ENCODE measurements around the gene MYO18A.
A peak's percentile ranks its signal among the peaks of the same experiment; 100 is the strongest.
"Not testable (repeated sequence)": the region's sequence is repeated elsewhere in the genome, so short reads cannot be mapped to it uniquely, and the experiment has no call there.

MYO18A gene

GRCh38 chr17:29180034-29180787, at the start of gene MYO18A:
Gene MYO18A, minus strand, starts transcription at chr17:29180398. Its CDS starts 13,458 bp downstream, at chr17:29166940.
- peak; percentile 63 to 76 for DNase-seq (ENCODE audit: low read depth in 1 of 2, low spot score in 1 of 2)

DNA sequence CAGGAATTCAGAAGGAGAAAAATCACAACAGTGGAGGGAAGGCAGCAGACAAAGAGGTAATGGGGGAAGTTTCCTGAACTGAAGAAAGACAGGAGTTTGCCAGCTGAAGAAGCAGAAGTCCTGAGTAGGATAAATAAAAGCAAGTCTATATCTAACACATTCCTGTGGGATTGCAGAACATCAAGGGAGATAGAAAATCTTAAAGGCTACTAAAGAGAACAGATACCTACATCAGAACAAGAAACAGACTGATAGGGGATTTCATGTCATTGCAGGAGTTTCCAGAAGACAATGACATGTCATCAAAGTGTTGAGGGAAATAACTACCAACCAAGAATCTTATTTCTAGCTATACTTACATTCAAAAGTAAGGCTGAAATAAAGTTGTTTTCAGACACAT, 45.2 kb upstream of the MYO18A start:
- DNase-seq (ENCODE audit: low read depth in 1 of 2, low spot score in 1 of 2), result no peak

DNA sequence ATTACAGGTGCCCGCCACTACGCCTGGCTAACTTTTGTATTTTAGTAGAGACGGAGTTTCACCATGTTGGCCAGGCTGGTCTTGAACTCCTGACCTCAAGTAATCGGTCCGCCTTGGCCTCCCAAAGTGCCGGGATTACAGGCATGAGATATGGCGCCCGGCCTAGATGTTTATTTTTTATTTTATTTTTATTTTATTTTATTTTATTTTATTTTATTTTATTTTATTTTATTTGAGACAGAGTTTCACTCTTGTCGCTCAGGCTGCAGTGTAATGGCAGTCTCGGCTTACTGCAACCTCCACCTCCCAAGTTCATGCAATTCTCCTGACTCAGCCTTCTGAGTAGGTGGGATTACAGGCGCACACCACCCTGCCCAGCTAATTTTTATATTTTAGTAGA, 41.1 kb upstream of the MYO18A start:
- DNase-seq (ENCODE audit: low read depth in 1 of 2, low spot score in 1 of 2), result not testable (repeated sequence)

- DNase-seq (ENCODE audit: low read depth in 1 of 2, low spot score in 1 of 2), result peak; percentile 35 to 47
Measured at GRCh38 chr17:29219378-29220047, 39.3 kb upstream of the MYO18A start.

- no peak for DNase-seq (ENCODE audit: low read depth in 1 of 2, low spot score in 1 of 2)
Measured at GRCh38 chr17:29216856-29217255, 36.7 kb upstream of the MYO18A start.

DNA sequence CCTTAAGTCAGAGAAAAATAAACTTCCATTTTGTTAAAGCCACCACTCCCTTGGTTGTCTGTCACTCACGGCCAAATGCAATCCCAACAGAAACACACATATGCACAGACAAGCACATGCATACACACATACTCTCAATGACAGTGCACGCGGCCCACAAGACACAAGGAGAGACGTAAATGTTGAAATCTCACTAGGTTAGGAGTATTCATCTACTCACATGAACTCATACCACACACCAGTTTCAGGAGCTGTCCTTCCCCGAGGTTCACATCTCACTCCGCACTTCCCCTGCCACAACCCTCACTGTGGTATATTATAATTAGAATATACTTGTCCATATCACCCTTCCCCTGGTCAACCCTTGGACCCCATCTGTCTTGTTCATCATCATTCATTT, 36.0 kb upstream of the MYO18A start:
- DNase-seq (ENCODE audit: low read depth in 1 of 2, low spot score in 1 of 2), result no peak

GRCh38 chr17:29215717-29216116, 35.5 kb upstream of the MYO18A start:
- DNase-seq (ENCODE audit: low read depth in 1 of 2, low spot score in 1 of 2), result no peak

DNA sequence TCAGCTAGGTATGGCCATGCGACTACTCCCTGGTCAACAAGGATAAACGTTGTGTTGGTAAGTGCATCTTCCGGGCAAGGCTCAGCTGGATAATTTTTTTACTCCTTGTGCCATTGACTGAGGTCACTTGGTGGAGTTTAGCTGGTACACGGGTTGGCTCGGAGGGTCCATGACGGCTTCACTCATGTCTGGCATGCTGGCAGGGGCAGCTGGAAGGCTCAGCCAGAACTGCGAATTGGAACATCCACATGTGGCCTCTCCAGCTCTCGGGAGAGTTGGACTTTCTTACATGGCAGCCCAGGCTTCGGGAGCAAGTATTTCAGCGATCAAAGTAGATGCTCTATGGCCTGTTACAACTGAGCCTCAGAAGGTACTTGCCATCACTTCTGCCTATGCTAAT, 35.0 kb upstream of the MYO18A start:
- DNase-seq (ENCODE audit: low read depth in 1 of 2, low spot score in 1 of 2), result no peak

DNA sequence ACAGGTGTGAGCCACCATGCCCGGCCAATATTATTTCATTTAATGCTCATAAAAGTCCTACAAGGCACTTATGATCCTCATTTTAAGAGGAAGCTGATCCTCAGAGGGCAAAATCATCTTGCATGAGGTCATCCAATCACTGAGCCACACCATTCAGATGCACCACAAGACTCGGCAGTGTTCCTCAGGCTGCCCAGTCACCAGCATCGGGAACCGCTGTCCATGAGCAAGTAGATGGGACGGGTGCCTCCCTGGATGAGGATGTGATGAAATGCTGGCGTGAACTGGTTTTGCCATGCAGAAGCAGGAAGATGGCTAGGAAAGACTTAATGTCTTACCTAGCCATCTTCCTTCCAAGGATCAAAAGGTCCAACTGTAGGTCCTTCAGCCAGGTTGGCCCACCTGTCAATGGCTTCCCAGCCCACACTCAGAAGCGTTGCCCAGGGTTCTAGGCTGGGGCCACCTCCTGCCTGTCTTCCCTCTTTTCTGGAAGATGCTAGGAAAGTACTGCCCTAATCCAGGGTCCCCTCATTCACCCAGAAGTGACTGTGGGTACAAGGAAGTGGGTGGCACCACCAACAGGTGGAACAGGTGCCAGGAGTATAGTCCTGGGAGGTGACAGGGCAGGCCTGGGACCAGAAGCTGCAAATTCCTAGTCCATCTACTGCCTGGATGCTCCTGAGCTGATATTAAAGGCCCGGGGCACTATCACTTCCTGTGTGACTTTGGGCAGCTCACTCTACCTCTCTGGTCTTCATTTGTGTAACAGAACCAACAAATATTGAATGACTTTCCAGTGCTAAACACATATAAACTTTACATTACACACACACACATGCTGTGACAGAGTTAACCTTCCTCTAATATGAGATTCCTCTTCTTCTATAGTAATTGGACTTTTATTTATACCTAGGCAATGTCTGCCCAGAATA, 34.3 kb upstream of the MYO18A start:
- no peak for DNase-seq (ENCODE audit: low read depth in 1 of 2, low spot score in 1 of 2)

GRCh38 chr17:29212681-29213121, 32.5 kb upstream of the MYO18A start:
- DNase-seq (ENCODE audit: low read depth in 1 of 2, low spot score in 1 of 2), result no peak

- DNase-seq (ENCODE audit: low read depth in 1 of 2, low spot score in 1 of 2), result no peak
Measured at GRCh38 chr17:29212094-29212631, 32.0 kb upstream of the MYO18A start.

- no peak for DNase-seq (ENCODE audit: low read depth in 1 of 2, low spot score in 1 of 2)
Measured at GRCh38 chr17:29210879-29211278, 30.7 kb upstream of the MYO18A start.

- DNase-seq (ENCODE audit: low read depth in 1 of 2, low spot score in 1 of 2), result no peak
Measured at GRCh38 chr17:29209073-29209472, 28.9 kb upstream of the MYO18A start.

DNA sequence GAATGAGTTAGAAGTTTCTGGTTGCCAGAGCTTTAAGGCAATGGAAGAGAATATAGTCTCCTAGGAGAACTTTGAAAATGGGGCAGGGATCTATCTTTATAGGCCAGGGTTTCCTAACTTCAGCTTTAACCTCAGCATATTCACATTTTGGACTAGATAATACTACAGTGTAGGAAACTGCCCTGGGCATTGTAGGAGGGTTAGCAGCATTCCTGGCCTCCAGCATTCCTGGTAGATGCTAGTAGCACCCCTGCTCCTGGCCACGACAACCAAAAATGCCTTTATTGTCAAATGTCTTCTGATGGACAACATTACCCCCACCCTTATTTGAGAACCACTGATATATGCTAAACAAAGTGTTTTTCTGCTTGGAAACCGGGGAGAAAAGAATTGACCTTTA, 27.8 kb upstream of the MYO18A start:
- no peak for DNase-seq (ENCODE audit: low read depth in 1 of 2, low spot score in 1 of 2)

DNA sequence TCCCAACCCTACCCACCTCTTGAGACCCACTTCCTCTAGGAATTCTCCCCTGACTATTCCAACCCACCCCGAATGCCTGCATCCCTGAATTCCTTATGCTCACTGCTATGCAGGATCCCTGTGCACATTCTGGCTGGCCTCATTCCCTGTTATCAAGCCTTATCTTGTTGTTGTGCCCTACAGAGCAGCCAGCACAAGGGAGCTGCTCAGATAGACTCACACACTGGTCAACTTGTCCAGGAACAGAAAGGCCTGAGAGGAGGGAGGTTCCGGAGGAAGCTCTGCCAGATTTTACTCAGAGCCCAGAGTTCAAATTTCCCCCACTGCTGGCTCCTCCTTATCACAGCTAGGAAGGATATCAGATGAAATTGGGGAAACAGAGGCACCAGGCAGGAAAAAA, 24.8 kb upstream of the MYO18A start:
- DNase-seq (ENCODE audit: low read depth in 1 of 2, low spot score in 1 of 2), result no peak

DNA sequence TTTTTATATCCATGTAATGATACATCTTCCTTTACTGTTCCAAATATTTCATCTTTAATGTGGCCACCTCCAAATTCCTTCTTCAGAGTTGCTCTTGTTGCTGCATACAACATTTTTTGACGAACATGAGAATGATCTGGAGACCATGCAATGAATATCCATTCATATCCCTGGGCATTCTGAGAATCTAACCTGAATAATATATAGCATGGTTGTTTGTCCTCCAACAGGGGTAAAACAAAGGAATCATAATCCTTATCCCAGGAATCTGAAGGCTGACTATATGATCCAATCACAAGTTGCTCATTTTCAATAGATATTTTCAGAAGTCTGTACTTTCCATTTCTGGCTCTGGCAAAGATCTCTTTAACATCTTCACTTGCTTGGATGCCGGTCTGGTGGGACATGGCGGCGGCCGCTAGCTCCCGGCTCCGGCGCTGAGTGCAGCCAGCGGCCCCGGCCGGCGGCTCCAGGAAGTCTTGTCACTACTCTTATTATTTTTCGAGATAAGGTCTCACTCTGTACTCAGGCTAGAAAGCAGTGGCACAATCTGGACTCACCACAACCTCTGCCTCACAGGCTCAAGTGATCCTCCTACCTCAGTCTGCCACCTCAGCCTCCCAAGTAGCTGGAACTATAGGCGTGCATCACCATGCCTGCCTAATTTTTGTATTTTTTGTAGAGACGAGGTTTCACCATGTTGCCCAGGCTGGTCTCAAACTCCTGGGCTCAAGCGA, 24.0 kb upstream of the MYO18A start:
- DNase-seq (ENCODE audit: low read depth in 1 of 2, low spot score in 1 of 2), result not testable (repeated sequence)

DNA sequence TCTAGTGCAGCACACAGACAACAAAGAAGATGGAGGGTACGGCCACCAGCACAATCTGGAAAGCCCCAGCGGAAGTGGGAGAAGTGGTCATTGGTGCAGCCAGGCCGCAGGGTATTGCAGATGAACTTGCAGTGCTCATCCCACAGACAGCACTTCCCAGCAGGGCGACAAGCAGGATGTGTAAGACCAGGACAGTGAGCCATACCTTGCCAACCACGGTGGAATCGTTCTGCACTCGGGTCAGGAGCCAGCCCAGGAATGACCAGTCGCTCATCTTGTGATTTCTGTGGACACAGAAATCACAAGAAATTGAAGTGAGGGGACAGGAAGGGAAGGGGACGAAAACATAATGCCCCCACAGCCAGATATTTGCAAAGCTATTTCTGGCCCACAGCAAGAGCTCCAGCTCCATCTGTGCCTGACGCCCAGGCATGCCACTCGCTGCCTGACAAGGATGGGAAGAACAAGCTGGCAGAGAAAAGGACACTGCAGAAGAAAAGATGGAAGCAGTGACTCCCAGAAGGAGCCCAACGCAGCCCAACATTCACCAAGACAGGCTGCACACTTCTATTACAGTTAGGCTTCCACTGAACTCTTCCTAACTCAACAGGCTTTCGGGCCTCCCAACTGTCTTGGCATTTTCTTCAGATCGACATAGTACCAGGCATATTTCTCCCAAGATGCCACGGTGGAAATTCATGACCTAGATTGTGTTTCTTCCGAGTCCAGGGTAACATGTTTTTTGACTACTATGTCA, 17.5 kb upstream of the MYO18A start:
- no peak for DNase-seq (ENCODE audit: low read depth in 1 of 2, low spot score in 1 of 2)

GRCh38 chr17:29196769-29197515, 16.7 kb upstream of the MYO18A start:
- no peak for DNase-seq (ENCODE audit: low read depth in 1 of 2, low spot score in 1 of 2)

GRCh38 chr17:29195465-29196081, 15.4 kb upstream of the MYO18A start:
- no peak for DNase-seq (ENCODE audit: low read depth in 1 of 2, low spot score in 1 of 2)

Measured in stimulated activated CD4-positive, alpha-beta T cell treated with anti-CD3 and anti-CD28 coated beads, Interleukin-15, amount 100 ng/mL, for 1 hour (primary cell).